ENCODE results near the gene BARD1. TPM values are rescaled to one million over a fixed set of nuclear protein-coding genes. Genes with fewer than 3 reads are reported as not detected.

BARD1 gene
- polyA plus RNA-seq, 2 of the 4 experiments (the other 2 are of a cell fraction), result 8.3 to 9.9 TPM

- Histone ChIP-seq H3K4me1 (peaks cover 10% of the 10 kb centered on the region; the same call in 2 of the 3 replicates), H3K9me3 (no peaks in the 10 kb centered on the region), H3K4me3 (peak overlapping the region; percentile 88), H3K4me2 (peak overlapping the region; percentile 84), H3K27ac (peak overlapping the region; percentile 51 to 91; a peak in 5 of 6 replicates)
- ChIA-PET POLR2A (no interaction called here), CTCF (interaction anchor here (1.3 kb wide), 1 partner anchor 11 kb away, joined by 3 read pairs; no protein-coding TSS in a partner anchor)
- 34% methylated on average over 3 of the region's 3 CpGs for WGBS (ENCODE audit: missing lambda C conversion rate)
- ATAC-seq (no peak), DNase-seq (ENCODE audit: low read depth in 1 of 2, low spot score in 1 of 2) (no peak), FAIRE-seq (no peak)
- TF ChIP-seq ZNF302 (CRISPR knock-in tag; IDR thresholded peaks at IDR 0.05) (no peak), RNF2 (IDR thresholded peaks at IDR 0.05; ENCODE audit: borderline replicate concordance, low read depth) (no peak), EHMT2 (IDR thresholded peaks at IDR 0.05; ENCODE audit: low read depth) (no peak), ATOH8 (CRISPR knock-in tag; IDR thresholded peaks at IDR 0.05; ENCODE audit: low read depth) (no peak), MYC (IDR thresholded peaks at IDR 0.05; ENCODE audit: borderline replicate concordance, low read length) (no peak), KDM1A (IDR thresholded peaks at IDR 0.05; ENCODE audit: low read depth) (no peak), BCL3 (IDR thresholded peaks at IDR 0.05) (no peak), HOXA7 (CRISPR knock-in tag; IDR thresholded peaks at IDR 0.05) (no peak), NPAS2 (CRISPR knock-in tag; IDR thresholded peaks at IDR 0.05; ENCODE audit: borderline replicate concordance) (no peak), JUN (IDR thresholded peaks at IDR 0.05) (no peak), CHD2 (IDR thresholded peaks at IDR 0.05; ENCODE audit: low read length, partially characterized antibody) (no peak), POLR2AphosphoS2 (conservative IDR thresholded peaks at IDR 0.05; ENCODE audit: low read length) (no peak), PBX3 (IDR thresholded peaks at IDR 0.05) (no peak), CBX2 (IDR thresholded peaks at IDR 0.05; ENCODE audit: borderline replicate concordance, low read depth) (no peak), ZFP36 (IDR thresholded peaks at IDR 0.05; ENCODE audit: borderline replicate concordance, partially characterized antibody) (no peak), HES2 (IDR thresholded peaks at IDR 0.05) (no peak), FOXS1 (CRISPR knock-in tag; IDR thresholded peaks at IDR 0.05) (no peak), E2F6 (IDR thresholded peaks at IDR 0.05; ENCODE audit: borderline replicate concordance, low read depth) (no peak), HOXB5 (CRISPR knock-in tag; IDR thresholded peaks at IDR 0.05) (no peak)
These were observed 1.8 kb downstream of the BARD1 start for GRCh38 chr2:214807653-214808052.

GRCh38 chr2:214801768-214802397 lies 7.6 kb downstream of the BARD1 start:
- ChIA-PET POLR2A (no interaction called here), CTCF (no interaction called here)
- Histone ChIP-seq H3K4me3 (no peak overlapping the region), H3K4me2 (no peak overlapping the region), H3K4me1 (peaks cover 5% of the 10 kb centered on the region; the same call in 1 of the 3 replicates), H3K27ac (no peak overlapping the region), H3K9me3 (no peaks in the 10 kb centered on the region)
- no peak for DNase-seq (ENCODE audit: low read depth in 1 of 2, low spot score in 1 of 2)
- no peak for FAIRE-seq
- ATAC-seq, result no peak
- 95% methylated on average over 3 of the region's 3 CpGs for WGBS (ENCODE audit: missing lambda C conversion rate)
- TF ChIP-seq ZFP36 (IDR thresholded peaks at IDR 0.05; ENCODE audit: borderline replicate concordance, partially characterized antibody), result no peak
- TF ChIP-seq CEBPB (IDR thresholded peaks at IDR 0.05), result no peak
- no peak for TF ChIP-seq CHD4 (IDR thresholded peaks at IDR 0.05; ENCODE audit: borderline replicate concordance)
- no peak for TF ChIP-seq HOXB13 (CRISPR knock-in tag; IDR thresholded peaks at IDR 0.05; ENCODE audit: low read depth)
- TF ChIP-seq REST (IDR thresholded peaks at IDR 0.05), result no peak
- TF ChIP-seq TFCP2L1 (CRISPR knock-in tag; IDR thresholded peaks at IDR 0.05), result no peak

All from A549 (cell line).